Left kidney (tissue), 2 donors: ENCODE results near the gene GALNTL6. TPM values are rescaled to one million over a fixed set of nuclear protein-coding genes. Genes with fewer than 3 reads are reported as not detected.
"Not testable (repeated sequence)": the region's sequence is repeated elsewhere in the genome, so short reads cannot be mapped to it uniquely, and the experiment has no call there.

Source experiments
- DNase-seq: peaks from one replicate; pipeline ENCODE4 v3.0.0-alpha.2; 2013
- polyA plus RNA-seq: library from polyadenylated mRNA; unstranded; fragments of 120-200 nt; gene quantifications from one replicate; pipeline ENCODE4 v1.2.1, GENCODE V29; 2013; ENCODE audit not compliant: insufficient read length

The GALNTL6 gene
- polyA plus RNA-seq, 1 donor = 0.78 TPM

- no peak for DNase-seq
Measured at GRCh38 chr4:173019664-173020063, 1206.5 kb downstream of the GALNTL6 start.

GRCh38 chr4:173021746-173022573, 1208.8 kb downstream of the GALNTL6 start:
- not testable (repeated sequence) for DNase-seq

GRCh38 chr4:173024203-173024602, 1211.0 kb downstream of the GALNTL6 start:
- DNase-seq = no peak

- peak; percentile 57 for DNase-seq
Measured at GRCh38 chr4:173025131-173025530, 1211.9 kb downstream of the GALNTL6 start.

DNA sequence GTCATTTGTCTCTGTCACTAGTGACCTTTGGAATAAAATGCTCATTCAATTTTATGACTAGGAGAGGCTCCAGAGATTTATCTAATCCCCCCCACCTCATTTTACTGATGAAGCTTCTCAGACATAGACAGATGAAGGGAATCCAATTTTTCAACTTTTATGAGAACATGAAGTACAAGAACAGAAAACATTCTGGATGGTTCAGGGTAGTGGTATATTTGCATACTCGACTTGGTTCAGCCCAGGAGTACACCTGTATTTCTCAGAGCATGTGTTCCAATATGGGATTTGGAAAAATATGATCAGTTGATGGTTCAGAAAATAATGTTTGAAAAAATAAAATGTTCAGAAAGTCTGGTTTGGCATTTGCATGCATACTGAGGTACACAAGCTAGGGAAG, 1224.0 kb downstream of the GALNTL6 start:
- no peak for DNase-seq

GRCh38 chr4:173038192-173038896, 1225.1 kb downstream of the GALNTL6 start:
- DNase-seq = no peak

DNA sequence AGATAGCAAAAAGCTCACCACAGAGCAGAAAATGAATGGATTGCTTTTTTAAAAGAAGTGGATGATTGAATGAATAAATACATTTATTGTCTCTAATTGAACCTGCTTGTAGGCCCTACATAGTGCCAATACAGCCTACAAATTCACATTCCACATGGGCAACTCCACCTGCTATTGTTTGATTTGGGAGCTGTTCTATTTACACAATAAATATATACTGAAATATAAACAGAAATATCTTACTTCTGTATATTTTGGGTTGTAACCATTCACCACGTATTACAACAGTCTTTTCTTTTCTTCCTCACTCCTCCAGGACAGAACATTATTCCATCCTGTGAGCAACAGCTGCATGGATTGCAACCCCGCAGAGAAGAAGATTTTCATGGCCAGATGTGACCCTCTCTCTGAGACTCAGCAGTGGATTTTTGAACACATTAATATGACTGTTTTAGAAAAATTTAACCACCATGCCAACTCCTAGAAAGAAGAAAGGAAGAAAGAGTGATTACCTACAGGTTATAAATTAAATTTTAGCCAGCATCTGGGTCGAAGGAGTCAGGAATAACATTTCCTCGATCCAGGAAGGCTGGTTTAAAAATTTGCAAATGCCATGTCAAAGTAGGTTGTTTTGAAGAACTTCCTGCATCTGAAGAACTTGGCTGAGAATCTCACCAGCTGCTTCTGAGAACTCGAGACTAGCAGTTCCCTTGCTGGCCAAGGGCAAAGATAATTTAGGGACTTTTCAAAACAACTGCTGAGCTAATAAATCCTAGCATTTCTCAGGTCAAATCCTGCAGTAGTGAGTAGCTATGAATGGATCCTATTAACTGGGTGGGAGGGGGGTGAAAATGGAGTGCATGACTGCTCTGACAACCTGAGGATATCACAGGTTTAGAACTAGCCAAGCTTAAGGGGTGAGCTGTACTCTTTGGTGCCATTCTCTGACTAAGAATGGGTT, 1226.7 kb downstream of the GALNTL6 start:
- DNase-seq = no peak

GRCh38 chr4:173041482-173041881, 1228.3 kb downstream of the GALNTL6 start:
- no peak for DNase-seq

- not testable (repeated sequence) for DNase-seq
Measured at GRCh38 chr4:173042139-173042538, 1228.9 kb downstream of the GALNTL6 start.

GRCh38 chr4:173044340-173044739, 1231.1 kb downstream of the GALNTL6 start:
- DNase-seq = no peak

DNA sequence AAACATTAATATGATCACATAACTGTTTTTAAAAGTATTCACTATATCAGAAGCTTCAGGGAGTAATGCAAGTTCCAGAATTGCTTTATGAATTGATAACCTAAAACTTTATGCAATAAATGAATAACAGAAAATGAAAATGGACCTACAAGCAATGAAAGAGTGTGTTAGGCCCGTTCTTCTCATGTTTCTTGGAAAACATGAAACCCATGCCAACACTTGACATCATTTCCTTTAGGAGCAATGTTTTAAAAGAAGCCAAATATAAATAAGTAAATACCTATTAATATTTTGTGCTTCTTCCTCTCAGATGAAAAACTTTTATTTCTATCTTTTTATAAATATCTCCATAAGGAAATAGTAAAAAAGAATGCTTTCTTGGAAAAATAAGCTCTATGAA, 1232.4 kb downstream of the GALNTL6 start:
- DNase-seq = no peak

DNA sequence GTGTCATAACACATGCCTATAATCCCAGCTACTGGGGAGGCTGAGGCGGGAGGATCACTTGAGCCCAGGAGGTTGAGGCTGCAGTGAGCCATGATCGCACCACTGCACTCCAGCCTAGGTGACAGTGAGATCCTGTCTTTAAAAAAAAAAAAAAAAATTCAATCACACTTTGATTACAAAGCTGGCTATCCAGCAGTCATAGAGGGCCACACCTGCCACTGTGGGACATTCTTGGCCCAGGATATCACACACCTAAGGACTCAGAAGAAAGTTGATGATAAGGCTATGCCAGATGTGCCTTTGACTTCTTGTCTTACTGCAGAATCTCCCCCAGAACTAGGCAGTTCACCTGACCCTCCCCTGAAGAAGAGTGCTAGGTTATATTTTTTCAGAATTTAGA, 1232.9 kb downstream of the GALNTL6 start:
- no peak for DNase-seq

DNA sequence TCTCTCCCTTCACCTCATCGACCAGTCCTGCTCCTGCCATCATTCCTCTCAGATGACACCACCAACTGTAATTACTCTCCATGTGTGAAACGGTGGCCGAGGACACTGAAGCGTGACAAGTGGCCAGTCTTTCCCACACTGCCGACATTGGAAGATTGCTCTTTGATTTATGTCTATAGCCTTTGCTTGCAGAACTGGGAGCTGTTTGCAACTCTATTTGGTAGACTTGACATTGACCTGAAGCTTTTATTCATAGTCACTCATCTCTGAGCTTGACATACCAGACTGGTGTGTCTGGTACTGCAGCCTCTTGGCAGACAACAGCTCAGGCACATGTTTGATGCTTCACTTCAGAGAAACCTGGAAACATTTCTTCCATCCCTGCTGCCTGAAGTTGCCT, 1233.6 kb downstream of the GALNTL6 start:
- DNase-seq = peak; percentile 75

DNA sequence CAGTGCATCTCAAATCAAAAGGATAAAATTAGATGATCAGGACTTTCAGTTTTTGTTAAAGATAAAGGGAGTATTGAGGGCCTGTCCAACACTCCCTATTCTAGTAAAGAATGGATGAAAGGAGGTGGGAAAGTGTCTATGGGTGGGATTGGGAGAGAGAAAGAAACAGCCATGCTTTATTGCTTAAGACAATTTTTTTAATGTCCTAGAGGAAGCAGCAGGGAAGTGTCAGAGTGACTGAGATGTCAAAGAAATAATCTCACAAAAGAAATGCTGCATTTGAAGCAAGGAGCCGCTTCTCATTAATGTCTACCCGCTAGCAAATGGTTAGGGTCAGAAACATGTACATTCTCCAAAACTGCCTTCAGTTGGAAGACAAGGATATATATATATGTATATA, 1238.0 kb downstream of the GALNTL6 start:
- no peak for DNase-seq

DNA sequence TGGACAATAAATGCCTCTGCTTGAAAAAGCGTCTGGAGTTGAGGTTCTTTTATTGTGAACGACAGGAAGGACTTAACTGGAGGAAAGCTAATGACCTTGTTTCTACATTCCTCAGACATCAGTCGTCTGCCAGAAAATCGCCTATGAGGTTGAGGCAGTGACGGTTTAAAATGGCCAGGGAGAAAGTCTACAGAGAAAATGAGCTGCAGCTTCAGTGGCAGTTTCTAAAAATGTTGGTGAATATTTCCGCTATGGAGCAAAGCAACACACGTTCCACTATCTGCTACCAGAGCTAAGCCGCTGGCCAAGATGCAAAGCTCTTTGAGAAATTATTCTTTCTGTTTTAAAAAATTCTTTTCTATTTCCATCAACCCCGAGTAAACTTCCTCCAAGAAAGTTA, 1238.5 kb downstream of the GALNTL6 start:
- DNase-seq = no peak

GRCh38 chr4:173052439-173052838, 1239.2 kb downstream of the GALNTL6 start:
- DNase-seq = no peak

DNA sequence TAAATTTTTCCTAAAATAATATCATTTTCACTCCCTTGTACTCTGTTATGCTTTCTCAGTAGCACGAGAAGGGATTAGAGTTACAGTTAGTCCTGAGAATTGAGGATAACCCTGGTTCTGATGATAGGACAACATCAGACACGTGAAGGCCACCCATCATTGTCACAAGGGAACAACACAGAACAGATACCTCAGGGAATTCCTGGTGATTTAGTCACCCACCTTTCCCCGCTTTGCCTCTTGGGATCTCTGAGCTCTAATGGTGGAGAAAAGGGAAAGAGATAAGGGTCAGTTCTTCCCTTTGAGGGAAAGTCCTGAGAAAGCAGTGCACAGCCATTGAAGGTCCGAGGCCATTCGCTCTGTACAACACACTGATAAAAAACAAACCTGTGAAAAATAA, 1243.1 kb downstream of the GALNTL6 start:
- DNase-seq = no peak

DNA sequence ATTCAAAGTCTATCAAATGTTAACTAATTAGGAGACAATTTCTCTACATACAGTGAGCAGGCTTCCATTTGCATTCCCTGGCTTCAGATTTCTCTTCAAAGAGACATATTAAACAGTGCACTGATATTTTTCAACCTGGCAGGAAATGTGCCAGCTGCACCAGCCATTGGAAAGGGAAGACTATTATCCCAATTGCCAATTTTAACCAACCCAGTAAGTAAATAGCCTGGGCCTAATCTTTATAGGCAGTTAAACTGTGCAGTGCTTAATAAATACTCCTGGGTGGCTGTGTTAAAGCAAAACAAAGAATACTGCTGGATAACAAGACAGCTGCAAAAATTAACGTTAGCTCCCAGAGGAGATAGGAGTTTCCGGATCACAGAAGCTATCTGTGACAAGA, 1243.5 kb downstream of the GALNTL6 start:
- DNase-seq = no peak

DNA sequence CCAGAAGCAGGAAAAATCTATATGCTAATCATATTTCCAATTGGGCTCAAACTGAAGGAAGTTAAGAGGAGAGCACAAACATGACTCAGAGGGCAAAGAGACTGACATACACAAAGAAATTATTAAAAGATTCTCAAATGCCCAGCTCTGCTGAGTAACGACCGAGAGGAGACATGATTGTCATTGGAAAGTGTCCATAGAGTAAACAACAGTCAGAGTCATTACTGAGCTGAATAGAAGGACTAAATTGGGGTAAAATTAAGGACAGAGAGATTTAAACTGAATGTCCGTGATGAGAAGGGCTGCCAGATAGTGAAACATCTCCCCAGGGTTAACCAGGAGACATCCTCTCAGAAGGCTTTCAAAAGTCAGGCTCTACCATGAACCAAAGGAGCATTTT, 1244.2 kb downstream of the GALNTL6 start:
- DNase-seq = no peak

- DNase-seq = no peak
Measured at GRCh38 chr4:173057901-173058300, 1244.7 kb downstream of the GALNTL6 start.

DNA sequence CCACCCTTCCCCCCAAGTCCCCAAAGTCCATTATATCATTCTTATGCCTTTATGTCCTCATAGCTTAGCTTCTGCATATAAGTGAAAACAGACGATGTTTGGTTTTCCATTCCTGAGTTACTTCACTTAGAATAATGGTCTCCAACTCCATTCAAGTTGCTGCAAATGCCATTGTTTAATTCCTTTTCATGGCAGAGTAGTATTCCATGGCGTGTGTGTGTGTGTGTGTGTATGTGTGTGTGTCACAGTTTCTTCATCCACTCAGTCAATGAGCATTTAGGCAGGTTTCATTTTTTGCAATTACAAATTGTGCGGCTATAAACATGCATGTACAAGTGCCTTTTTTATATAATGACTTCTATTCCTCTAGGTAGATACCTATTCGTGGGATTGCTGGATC, 1248.0 kb downstream of the GALNTL6 start:
- no peak for DNase-seq

DNA sequence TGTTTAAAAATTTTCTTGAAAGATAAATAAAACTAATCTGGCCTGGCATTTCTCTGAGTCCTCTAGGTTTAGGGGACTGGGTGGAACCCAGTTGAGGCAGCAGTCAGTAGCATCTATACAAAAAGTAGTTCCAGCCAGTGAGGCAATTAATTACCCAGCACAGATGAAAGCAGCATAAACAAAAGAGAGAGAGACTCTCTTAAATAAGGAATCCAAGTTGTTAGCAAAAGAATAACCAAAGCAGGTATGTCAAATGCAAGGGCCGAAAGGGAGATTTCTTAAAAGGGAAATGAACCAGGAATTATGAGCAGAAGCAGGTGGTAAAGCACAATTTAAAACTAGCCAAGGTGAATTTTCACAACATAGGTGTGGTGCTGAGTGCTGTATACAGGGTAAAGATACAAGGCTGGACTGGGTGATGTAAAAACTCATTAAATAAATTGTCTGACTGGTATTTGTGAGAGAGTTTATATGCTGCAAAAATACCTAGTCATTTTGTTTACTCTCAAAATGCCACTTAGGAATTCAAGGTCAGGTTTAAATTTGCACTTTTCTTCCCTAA, 1260.8 kb downstream of the GALNTL6 start:
- no peak for DNase-seq
